Memory B cell (primary cell): Measurements from ENCODE around the gene TUBGCP5.
A peak's percentile ranks its signal among the peaks of the same experiment; 100 is the strongest.
"Not testable (repeated sequence)": the region's sequence is repeated elsewhere in the genome, so short reads cannot be mapped to it uniquely, and the experiment has no call there.

Source experiments
- ATAC-seq: fragments of 150-1000 bp; cut with Tn5 transposase; 2 replicates; pipeline ENCODE4 v1.10.0; 2021; ENCODE audit warnings: low read depth, mild to moderate bottlenecking, moderate library complexity
- DNase-seq, 2 donors: peaks; one replicate each; pipeline ENCODE4 v3.0.0; 2022; ENCODE audit warnings: low spot score in 2 of 2
- H3K27ac Mint-ChIP-seq: one replicate; pipeline ENCODE4 v1.8.0; 2022; ENCODE audit warnings: mild to moderate bottlenecking, moderate library complexity, mixed read lengths
- H3K27me3 Mint-ChIP-seq: one replicate; pipeline ENCODE4 v1.8.0; 2022; ENCODE audit warnings: mixed read lengths
- H3K36me3 Mint-ChIP-seq: one replicate; pipeline ENCODE4 v1.8.0; 2022; ENCODE audit warnings: mild to moderate bottlenecking, mixed read lengths
- H3K4me1 Mint-ChIP-seq: one replicate; pipeline ENCODE4 v1.8.0; 2022; ENCODE audit warnings: mixed read lengths
- H3K4me3 Mint-ChIP-seq: one replicate; pipeline ENCODE4 v1.8.0; 2022; ENCODE audit warnings: mild to moderate bottlenecking, moderate library complexity, mixed read lengths
- H3K9me3 Mint-ChIP-seq: one replicate; pipeline ENCODE4 v1.8.0; 2022; ENCODE audit warnings: mixed read lengths

Gene TUBGCP5

GRCh38 chr15:23014394-23015000, 24.9 kb downstream of the TUBGCP5 start:
- peaks cover 3% of the 10 kb centered on the region for H3K4me1 Mint-ChIP-seq
- H3K4me3 Mint-ChIP-seq: no peak overlapping the region
- ATAC-seq (no peak), DNase-seq (no peak)
- no peak overlapping the region for H3K27ac Mint-ChIP-seq
- peaks cover 44% of the 10 kb centered on the region for H3K36me3 Mint-ChIP-seq
- H3K9me3 Mint-ChIP-seq: no peaks in the 10 kb centered on the region
- no peaks in the 10 kb centered on the region for H3K27me3 Mint-ChIP-seq

GRCh38 chr15:23013681-23014080, 25.7 kb downstream of the TUBGCP5 start:
- Mint-ChIP-seq H3K36me3 (peaks cover 42% of the 10 kb centered on the region), H3K4me1 (peaks cover 3% of the 10 kb centered on the region)
- no peak for ATAC-seq

GRCh38 chr15:23012616-23013015, 26.8 kb downstream of the TUBGCP5 start:
- ATAC-seq, H3K4me1 Mint-ChIP-seq, H3K27ac Mint-ChIP-seq, H3K27me3 Mint-ChIP-seq, H3K4me3 Mint-ChIP-seq, H3K9me3 Mint-ChIP-seq, DNase-seq: not testable (repeated sequence)
- H3K36me3 Mint-ChIP-seq: peaks cover 40% of the 10 kb centered on the region

More at GRCh38 chr15:23013681-23014080, 25.7 kb downstream of the TUBGCP5 start:
- no peak overlapping the region for H3K4me3 Mint-ChIP-seq
- no peak for DNase-seq
- H3K27me3 Mint-ChIP-seq: no peaks in the 10 kb centered on the region
- H3K27ac Mint-ChIP-seq: no peak overlapping the region
- H3K9me3 Mint-ChIP-seq: no peaks in the 10 kb centered on the region

DNA sequence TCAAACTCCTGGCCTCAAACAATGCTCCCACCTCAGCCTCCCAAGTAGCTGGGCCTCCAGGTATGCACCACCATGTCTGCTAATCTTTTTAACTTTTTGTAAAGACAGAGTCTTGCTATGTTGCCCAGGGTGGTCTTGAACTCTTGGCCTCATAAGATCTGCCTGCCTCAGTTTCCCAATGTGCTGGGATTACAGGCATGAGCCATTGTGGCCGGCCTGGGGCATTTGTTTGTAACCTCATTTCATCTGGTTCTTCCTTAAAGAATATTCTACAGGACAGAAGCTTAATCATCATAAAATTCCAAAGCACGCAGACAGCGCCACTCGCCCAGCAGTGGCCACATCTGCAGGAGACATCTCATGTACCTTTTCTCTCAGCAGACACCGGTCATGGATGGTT, 35.6 kb downstream of the TUBGCP5 start:
- no peak for DNase-seq
- Mint-ChIP-seq H3K4me3 (no peak overlapping the region), H3K27me3 (no peaks in the 10 kb centered on the region), H3K27ac (no peak overlapping the region), H3K4me1 (no peaks in the 10 kb centered on the region), H3K36me3 (peaks cover 26% of the 10 kb centered on the region), H3K9me3 (no peaks in the 10 kb centered on the region)
- ATAC-seq: no peak

- Mint-ChIP-seq H3K27ac (no peak overlapping the region), H3K4me1 (no peaks in the 10 kb centered on the region), H3K36me3 (peaks cover 24% of the 10 kb centered on the region), H3K27me3 (no peaks in the 10 kb centered on the region), H3K4me3 (no peak overlapping the region), H3K9me3 (no peaks in the 10 kb centered on the region)
- no peak for DNase-seq
- no peak for ATAC-seq
Measured at GRCh38 chr15:23002920-23003319, 36.4 kb downstream of the TUBGCP5 start.

GRCh38 chr15:22995795-22996194, 43.6 kb downstream of the TUBGCP5 start:
- Mint-ChIP-seq H3K4me3 (no peak overlapping the region), H3K27ac (no peak overlapping the region)

GRCh38 chr15:22992024-22992326, 47.4 kb downstream of the TUBGCP5 start:
- ATAC-seq (no peak), DNase-seq (no peak)
- H3K4me1 Mint-ChIP-seq: peaks cover 2% of the 10 kb centered on the region
- peak overlapping the region; percentile 67 for H3K27ac Mint-ChIP-seq
- H3K36me3 Mint-ChIP-seq: peaks cover 15% of the 10 kb centered on the region
- no peak overlapping the region for H3K4me3 Mint-ChIP-seq
- H3K27me3 Mint-ChIP-seq: no peaks in the 10 kb centered on the region
- H3K9me3 Mint-ChIP-seq: no peaks in the 10 kb centered on the region

More at GRCh38 chr15:22995795-22996194, 43.6 kb downstream of the TUBGCP5 start:
- no peaks in the 10 kb centered on the region for H3K27me3 Mint-ChIP-seq
- no peak for ATAC-seq
- no peaks in the 10 kb centered on the region for H3K4me1 Mint-ChIP-seq
- H3K36me3 Mint-ChIP-seq: peaks cover 21% of the 10 kb centered on the region
- DNase-seq: no peak
- no peaks in the 10 kb centered on the region for H3K9me3 Mint-ChIP-seq

GRCh38 chr15:22989576-22990477, 49.5 kb downstream of the TUBGCP5 start:
- Mint-ChIP-seq H3K36me3 (peaks cover 8% of the 10 kb centered on the region), H3K27ac (no peak overlapping the region), H3K4me1 (peaks cover 2% of the 10 kb centered on the region), H3K27me3 (no peaks in the 10 kb centered on the region), H3K9me3 (no peaks in the 10 kb centered on the region), H3K4me3 (no peak overlapping the region)
- DNase-seq (no peak), ATAC-seq (no peak)

DNA sequence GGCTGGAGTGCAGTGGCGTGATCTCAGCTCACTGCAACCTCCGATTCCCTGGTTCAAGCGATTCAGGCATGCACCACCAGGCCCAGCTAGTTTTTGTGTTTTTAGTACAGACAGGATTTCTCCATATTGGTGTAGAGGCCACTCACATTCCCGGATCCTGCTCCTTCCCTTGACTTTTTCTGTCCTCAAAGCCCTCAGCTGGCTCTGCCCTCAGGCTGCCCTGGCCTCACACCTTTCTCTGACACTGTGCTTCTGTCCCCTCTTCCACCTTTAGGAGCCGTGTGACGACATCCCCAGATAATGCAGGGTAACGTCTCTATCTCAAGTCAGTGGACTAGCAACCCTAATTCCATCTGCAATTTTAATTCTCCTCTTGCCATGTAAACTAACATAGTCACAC, 50.6 kb downstream of the TUBGCP5 start:
- Mint-ChIP-seq H3K27ac (no peak overlapping the region), H3K36me3 (peaks cover 4% of the 10 kb centered on the region), H3K27me3 (no peaks in the 10 kb centered on the region), H3K4me3 (no peak overlapping the region), H3K4me1 (peaks cover 2% of the 10 kb centered on the region), H3K9me3 (no peaks in the 10 kb centered on the region)
- ATAC-seq: no peak
- no peak for DNase-seq

DNA sequence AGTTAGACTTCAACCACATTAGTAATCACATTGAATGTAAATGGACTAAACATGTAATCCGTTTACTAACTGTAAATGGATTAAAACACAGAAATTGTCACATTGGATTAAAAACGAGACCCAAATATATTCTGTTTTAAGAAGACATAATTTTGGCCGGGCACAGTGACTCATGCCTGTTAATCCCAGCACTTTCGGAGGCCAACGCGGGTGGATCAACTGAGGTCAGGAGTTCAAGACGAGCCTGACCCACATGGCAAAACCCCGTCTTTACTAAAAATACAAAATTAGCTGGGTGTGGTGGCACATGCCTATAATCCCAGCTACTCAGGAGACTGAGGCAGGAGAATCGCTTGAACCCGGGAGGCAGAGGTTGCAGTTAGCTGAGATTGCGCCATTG, 57.4 kb downstream of the TUBGCP5 start:
- not testable (repeated sequence) for ATAC-seq, H3K4me1 Mint-ChIP-seq, H3K27me3 Mint-ChIP-seq, H3K36me3 Mint-ChIP-seq, H3K4me3 Mint-ChIP-seq, DNase-seq, H3K9me3 Mint-ChIP-seq, H3K27ac Mint-ChIP-seq

DNA sequence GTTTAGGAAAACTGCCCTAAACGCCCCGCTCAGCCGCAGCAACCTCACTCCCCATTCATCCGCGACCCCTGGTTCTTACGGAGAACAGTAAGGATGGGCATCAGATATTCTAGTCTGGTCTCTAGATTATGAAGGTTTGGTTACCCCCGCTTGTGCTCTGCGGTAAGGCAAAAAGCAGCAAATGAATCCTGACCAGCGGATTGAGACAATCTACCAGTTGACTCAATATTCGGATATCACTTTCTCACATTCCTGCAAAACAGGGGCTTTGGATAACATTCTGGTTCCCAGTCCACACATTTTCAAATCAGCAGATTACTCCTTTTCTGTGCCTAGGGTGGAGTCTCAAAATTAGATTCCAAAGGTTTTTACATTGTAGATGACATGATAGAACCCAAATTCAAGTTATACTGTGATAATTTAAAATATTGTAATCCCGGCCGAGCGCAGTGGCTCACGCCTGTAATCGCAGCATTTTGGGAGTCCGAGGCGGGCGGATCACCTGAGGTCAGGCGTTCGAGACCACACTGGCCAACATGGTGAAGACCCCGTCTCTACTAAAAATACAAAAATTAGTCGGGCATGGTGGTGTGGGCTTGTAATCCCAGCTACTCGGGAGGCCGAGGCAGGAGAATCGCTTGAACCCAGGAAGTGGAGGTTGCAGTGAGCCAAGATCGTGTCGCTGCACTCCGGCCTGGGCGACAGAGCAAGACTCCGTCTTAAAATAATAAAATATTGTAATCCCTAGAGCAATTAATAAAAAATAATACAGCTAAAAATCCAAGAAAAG, 58.1 kb downstream of the TUBGCP5 start:
- DNase-seq (no peak), ATAC-seq (no peak)
- Mint-ChIP-seq H3K27ac (no peak overlapping the region), H3K36me3 (no peaks in the 10 kb centered on the region), H3K27me3 (peaks cover 3% of the 10 kb centered on the region), H3K4me3 (peak overlapping the region; percentile 79), H3K9me3 (no peaks in the 10 kb centered on the region), H3K4me1 (peaks cover 8% of the 10 kb centered on the region)

- Mint-ChIP-seq H3K4me1 (peaks cover 8% of the 10 kb centered on the region), H3K36me3 (no peaks in the 10 kb centered on the region), H3K27me3 (peaks cover 3% of the 10 kb centered on the region), H3K27ac (peak within 1 kb of the TSS; percentile 43), H3K4me3 (peak within 1 kb of the TSS; percentile 96), H3K9me3 (no peaks in the 10 kb centered on the region)
- DNase-seq (peak in 1 of 2 donors; percentile 33), ATAC-seq (peak; percentile 34)
Measured at GRCh38 chr15:22980189-22981050, 58.9 kb downstream of the TUBGCP5 start, which contains the start of gene CYFIP1. TSS of gene CYFIP1 (minus strand) at chr15:22980368. CDS start at chr15:22947285, 33,083 bp downstream.
